ENCODE measurements around the gene PNRC2. TPM values are rescaled to one million over a fixed set of nuclear protein-coding genes. Genes with fewer than 3 reads are reported as not detected.

The PNRC2 gene
- 96.9 TPM for total RNA-seq

GRCh38 chr1:23959461-23960290 is at the start of gene PNRC2:
TSS of gene PNRC2 (plus strand) at chr1:23959828. CDS start at chr1:23961458, 1,630 bp downstream.

DNA sequence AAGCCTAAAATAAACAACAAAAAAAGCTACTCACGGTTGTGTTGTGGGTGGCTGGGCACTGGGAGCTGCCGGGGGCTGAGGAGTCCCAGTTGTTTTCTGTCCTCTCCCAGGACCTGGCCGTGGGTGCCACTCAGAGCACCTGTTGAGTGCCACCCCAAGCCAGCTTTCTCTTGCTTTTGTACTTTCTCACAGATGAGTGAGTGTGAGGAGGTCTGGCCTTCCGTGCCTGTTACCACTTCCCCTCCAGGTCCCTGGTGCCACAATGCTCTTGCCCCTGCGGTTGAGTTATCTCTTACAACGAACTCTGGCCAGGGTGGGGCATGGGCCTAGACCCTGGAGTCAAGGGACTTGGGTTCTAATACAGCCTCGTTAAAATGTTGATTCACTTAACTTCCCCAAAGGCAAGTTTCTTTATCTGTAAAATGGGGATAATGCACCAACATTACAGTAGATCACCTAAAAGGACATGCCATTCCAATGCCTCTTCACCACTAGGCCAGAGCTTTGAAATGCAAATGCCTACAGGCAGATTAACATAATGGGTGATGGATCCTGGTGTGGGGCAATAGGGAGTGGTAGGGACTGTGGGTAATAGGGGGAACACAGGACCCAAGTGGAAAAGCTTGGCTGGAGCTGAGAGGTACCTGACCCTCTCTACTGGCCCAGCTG is 46.3 kb upstream of the PNRC2 start, which contains the start of gene CNR2:
Gene CNR2, minus strand, starts transcription at position 151 of the 669 bp plus-strand sequence. CDS start 37,745 bp downstream, outside the sequence.

DNA sequence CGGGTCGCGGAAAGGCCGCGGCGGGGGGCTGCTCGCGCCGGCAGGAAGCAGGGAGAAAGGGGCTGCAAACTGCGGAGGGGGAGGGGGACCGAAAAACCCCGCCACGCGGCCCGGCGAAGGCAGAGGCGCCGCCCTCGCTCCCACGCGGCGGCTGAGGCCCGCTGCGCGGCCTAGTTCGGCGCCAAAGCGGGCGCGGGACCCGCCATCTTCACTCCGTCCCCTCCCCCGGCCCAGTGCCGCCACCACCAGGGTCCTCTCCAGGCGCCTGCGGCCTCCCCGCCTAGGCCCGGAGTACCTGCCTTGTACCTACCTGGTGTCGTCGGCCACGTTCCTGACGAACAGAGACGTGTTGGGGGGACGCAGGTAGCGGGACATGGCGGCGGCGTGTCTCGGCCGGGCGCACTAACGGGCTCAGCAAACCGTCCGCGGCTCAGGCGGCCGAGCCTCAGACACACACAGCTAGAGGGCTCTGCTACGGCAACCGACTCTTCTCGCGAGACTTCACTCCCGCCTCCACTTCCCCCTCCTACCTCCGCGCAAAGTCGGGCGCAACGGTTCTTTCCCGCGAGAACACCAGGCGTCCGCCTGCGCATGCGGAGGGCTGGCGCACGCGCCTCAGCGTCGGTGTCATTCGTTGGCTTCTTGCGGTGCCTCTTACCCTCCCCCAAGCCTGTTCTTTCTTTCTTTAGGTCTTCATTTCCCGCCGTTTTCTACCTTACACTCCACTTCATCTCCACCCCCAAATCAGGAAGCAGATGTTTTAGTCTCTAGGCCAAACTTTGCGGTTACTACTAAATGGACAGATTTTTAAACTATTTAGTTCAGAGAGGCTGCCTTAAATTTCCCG is 20.5 kb downstream of the PNRC2 start, which contains the start of gene SRSF10:
Gene SRSF10, minus strand, starts transcription at position 447 of the 847 bp plus-strand sequence. Its CDS starts 72 bp downstream, at position 375.

Small RNAs within 50 kb of the gene (small RNA-seq; reads per million reads assigned to genes)
- not detected for gene MIR378F

Other genes with a start within 250 kb of the PNRC2 start
- gene ELOA, start 216.4 kb upstream of the PNRC2 start, total RNA-seq: 24.2 TPM
- 99.2 TPM for gene PITHD1, start 181.4 kb upstream of the PNRC2 start, total RNA-seq
- 43.8 TPM for gene LYPLA2, start 168.7 kb upstream of the PNRC2 start, total RNA-seq
- gene GALE, start 159.1 kb upstream of the PNRC2 start, total RNA-seq: 19.1 TPM
- 19.1 TPM for gene HMGCL, start 134.4 kb upstream of the PNRC2 start, total RNA-seq
- 28.8 TPM for gene FUCA1, start 91.5 kb upstream of the PNRC2 start, total RNA-seq
- not detected for gene CNR2, start 46.5 kb upstream of the PNRC2 start, total RNA-seq
- gene SRSF10, start 20.5 kb downstream of the PNRC2 start, total RNA-seq: 115 TPM
- gene MYOM3, start 152.3 kb downstream of the PNRC2 start, total RNA-seq: 0.23 TPM
- not detected for gene IL22RA1, start 183.3 kb downstream of the PNRC2 start, total RNA-seq
- 2.3 TPM for gene IFNLR1, start 227.5 kb downstream of the PNRC2 start, total RNA-seq